BLaER1 treated with 17β-estradiol and CSF1 and Interleukin-3, amounts not matched to agents 10 nM and 100 nM (cell line): ENCODE results near the gene CCDC91.

Source experiments
- H3K27ac ChIP-seq, 11 experiments: shearing (Covaris generic); formaldehyde crosslinking; 2 replicates each; pipeline ENCODE4 v1.8.1; 2022
- H3K27me3 ChIP-seq, 11 experiments: shearing (Covaris generic); formaldehyde crosslinking; 2 replicates each; pipeline ENCODE4 v1.8.1; 2022
- H3K36me3 ChIP-seq, 11 experiments: shearing (Covaris generic); formaldehyde crosslinking; 2 replicates each; pipeline ENCODE4 v1.8.1; 2022
- H3K4me1 ChIP-seq, 10 experiments: shearing (Covaris generic); formaldehyde crosslinking; 2 replicates each; pipeline ENCODE4 v1.8.1; 2022
- H3K4me2 ChIP-seq, 11 experiments: shearing (Covaris generic); formaldehyde crosslinking; 2 replicates each; pipeline ENCODE4 v1.8.1; 2022
- H3K4me3 ChIP-seq, 10 experiments: shearing (Covaris generic); formaldehyde crosslinking; 2 replicates each; pipeline ENCODE4 v1.8.1; 2022
- H3K9ac ChIP-seq, 11 experiments: shearing (Covaris generic); formaldehyde crosslinking; 2 replicates each; pipeline ENCODE4 v1.8.1; 2022
- H3K9me3 ChIP-seq, 11 experiments: shearing (Covaris generic); formaldehyde crosslinking; replicated peaks in 1 of 11; 2 replicates each; pipeline ENCODE4 v1.8.1; 2022
- H4K20me1 ChIP-seq, 11 experiments: shearing (Covaris generic); formaldehyde crosslinking; 2 replicates each; pipeline ENCODE4 v1.8.1; 2022
- Cebpa-rat ChIP-seq, 11 experiments: shearing (Covaris generic); IDR thresholded peaks; 2 replicates each; pipeline ENCODE4 v1.8.1; 2022

CCDC91 gene

GRCh38 chr12:28575593-28576205, 385.4 kb downstream of the CCDC91 start:
- H3K9me3 ChIP-seq, result no peaks in the 10 kb centered on the region
- no peak for TF ChIP-seq Cebpa-rat (IDR thresholded peaks at IDR 0.05)
- no peak overlapping the region for H3K4me2 ChIP-seq

GRCh38 chr12:28578361-28578760, 388.1 kb downstream of the CCDC91 start:
- Histone ChIP-seq H3K27ac (no peak overlapping the region), H3K9me3 (no peaks in the 10 kb centered on the region), H3K27me3 (peaks cover 0 to 10% (median 0%) of the 10 kb centered on the region in 11 experiments; a peak in 1 of 22 replicates), H3K4me2 (no peak overlapping the region), H3K4me1 (peaks cover 0 to 6% (median 4%) of the 10 kb centered on the region in 10 experiments; a peak in 15 of 20 replicates), H3K36me3 (no peaks in the 10 kb centered on the region), H4K20me1 (no peaks in the 10 kb centered on the region), H3K9ac (no peak overlapping the region), H3K4me3 (no peak overlapping the region)
- TF ChIP-seq Cebpa-rat (IDR thresholded peaks at IDR 0.05), result no peak

More at GRCh38 chr12:28575593-28576205, 385.4 kb downstream of the CCDC91 start:
- Histone ChIP-seq H3K4me3 (no peak overlapping the region), H3K27me3 (no peaks in the 10 kb centered on the region), H4K20me1 (no peaks in the 10 kb centered on the region), H3K4me1 (peaks cover 0 to under 1% (median 0%) of the 10 kb centered on the region in 10 experiments; a peak in 1 of 20 replicates), H3K27ac (no peak overlapping the region), H3K36me3 (no peaks in the 10 kb centered on the region), H3K9ac (no peak overlapping the region)

GRCh38 chr12:28578833-28579252, 388.6 kb downstream of the CCDC91 start:
- no peaks in the 10 kb centered on the region for H3K36me3 ChIP-seq
- no peaks in the 10 kb centered on the region for H3K9me3 ChIP-seq
- TF ChIP-seq Cebpa-rat (IDR thresholded peaks at IDR 0.05), result no peak
- no peak overlapping the region for H3K9ac ChIP-seq
- H3K4me1 ChIP-seq, result peaks cover 4 to 11% (median 8%) of the 10 kb centered on the region in 10 experiments; a peak in 19 of 20 replicates
- no peak overlapping the region for H3K4me3 ChIP-seq
- H3K4me2 ChIP-seq, result no peak overlapping the region
- H4K20me1 ChIP-seq, result no peaks in the 10 kb centered on the region
- H3K27ac ChIP-seq, result no peak overlapping the region
- peaks cover 0 to 10% (median 0%) of the 10 kb centered on the region in 11 experiments; a peak in 1 of 22 replicates for H3K27me3 ChIP-seq

GRCh38 chr12:28582672-28583376, 392.6 kb downstream of the CCDC91 start:
- H3K27ac ChIP-seq, result peak overlapping the region in 5 of 11 experiments; percentile 1 to 42 (median 14); a peak in 4 of 22 replicates
- H3K9me3 ChIP-seq, result no peaks in the 10 kb centered on the region
- H3K4me2 ChIP-seq, result peak overlapping the region in 8 of 11 experiments; percentile 24 to 49 (median 38); a peak in 14 of 22 replicates
- TF ChIP-seq Cebpa-rat (IDR thresholded peaks at IDR 0.05), result no peak
- no peaks in the 10 kb centered on the region for H3K36me3 ChIP-seq
- H3K9ac ChIP-seq, result no peak overlapping the region
- H3K4me1 ChIP-seq, result peaks cover 9 to 17% (median 14%) of the 10 kb centered on the region in 10 experiments; a peak in 19 of 20 replicates
- no peaks in the 10 kb centered on the region for H4K20me1 ChIP-seq
- no peak overlapping the region for H3K4me3 ChIP-seq
- peaks cover 0 to 10% (median 0%) of the 10 kb centered on the region in 11 experiments; a peak in 1 of 22 replicates for H3K27me3 ChIP-seq

GRCh38 chr12:28583701-28584261, 393.5 kb downstream of the CCDC91 start:
- Histone ChIP-seq H3K4me2 (peak overlapping the region; percentile 2 to 49 (median 36); a peak in 19 of 22 replicates), H3K4me1 (peaks cover 9 to 17% (median 14%) of the 10 kb centered on the region in 10 experiments; a peak in 19 of 20 replicates), H3K36me3 (no peaks in the 10 kb centered on the region), H4K20me1 (no peaks in the 10 kb centered on the region), H3K9ac (no peak overlapping the region), H3K4me3 (no peak overlapping the region), H3K9me3 (no peaks in the 10 kb centered on the region), H3K27me3 (peaks cover 0 to 10% (median 0%) of the 10 kb centered on the region in 11 experiments; a peak in 1 of 22 replicates), H3K27ac (peak overlapping the region in 6 of 11 experiments; percentile 4 to 42 (median 19); a peak in 10 of 22 replicates)
- peak in 1 of 11 experiments; percentile 45; a peak in 1 of 22 replicates for TF ChIP-seq Cebpa-rat (IDR thresholded peaks at IDR 0.05)

GRCh38 chr12:28585146-28585545, 394.9 kb downstream of the CCDC91 start:
- Histone ChIP-seq H3K27me3 (peaks cover 0 to 10% (median 0%) of the 10 kb centered on the region in 11 experiments; a peak in 1 of 22 replicates), H3K9ac (no peak overlapping the region), H3K4me2 (no peak overlapping the region), H3K27ac (no peak overlapping the region), H4K20me1 (no peaks in the 10 kb centered on the region), H3K4me1 (peaks cover 9 to 17% (median 14%) of the 10 kb centered on the region in 10 experiments; a peak in 19 of 20 replicates), H3K36me3 (no peaks in the 10 kb centered on the region), H3K4me3 (no peak overlapping the region), H3K9me3 (no peaks in the 10 kb centered on the region)
- TF ChIP-seq Cebpa-rat (IDR thresholded peaks at IDR 0.05), result no peak

GRCh38 chr12:28586481-28586880, 396.2 kb downstream of the CCDC91 start:
- Histone ChIP-seq H3K27ac (no peak overlapping the region), H3K4me1 (peaks cover 9 to 17% (median 14%) of the 10 kb centered on the region in 10 experiments; a peak in 19 of 20 replicates), H3K4me3 (no peak overlapping the region), H3K4me2 (no peak overlapping the region), H3K36me3 (no peaks in the 10 kb centered on the region), H3K27me3 (0 out of 22 replicates have a peak, but pooled peaks cover 0 to 10% (median 0%) of the 10 kb centered on the region in 11 experiments), H3K9ac (no peak overlapping the region), H4K20me1 (no peaks in the 10 kb centered on the region), H3K9me3 (peaks cover 0 to 4% (median 0%) of the 10 kb centered on the region in 11 experiments; a peak in 3 of 22 replicates)
- no peak for TF ChIP-seq Cebpa-rat (IDR thresholded peaks at IDR 0.05)

GRCh38 chr12:28591831-28592230, 401.6 kb downstream of the CCDC91 start:
- Histone ChIP-seq H3K27me3 (no peaks in the 10 kb centered on the region), H4K20me1 (no peaks in the 10 kb centered on the region), H3K9ac (no peak overlapping the region), H3K4me2 (no peak overlapping the region), H3K4me1 (no peaks in the 10 kb centered on the region), H3K9me3 (peaks cover 15 to 20% (median 16%) of the 10 kb centered on the region in 11 experiments; a peak in 21 of 22 replicates), H3K4me3 (no peak overlapping the region), H3K27ac (no peak overlapping the region), H3K36me3 (no peaks in the 10 kb centered on the region)
- no peak for TF ChIP-seq Cebpa-rat (IDR thresholded peaks at IDR 0.05)
